Transverse colon (tissue), 3 donors: Measurements from ENCODE around the gene HFM1.

Experiments used
- CTCF ChIP-seq, 5 experiments: fragments of 200-600 bp in 3 of 5; fragments of 450-650 bp in 2 of 5; sonication (generic) in 3 of 5; IDR thresholded peaks; 1 replicate in 2 of 5; 2 replicates in 3 of 5; pipeline ENCODE4 v1.5.1; 2016 to 2017; ENCODE audit warnings: antibody characterized with exemption in 5 of 5, inconsistent platforms in 3 of 5, mild to moderate bottlenecking in 2 of 5, moderate library complexity in 1 of 5
- POLR2A ChIP-seq: fragments of 450-650 bp; IDR thresholded peaks from one replicate; pipeline ENCODE4 v1.6.1; 2016; ENCODE audit warnings: antibody characterized with exemption, mild to moderate bottlenecking, moderate library complexity

GRCh38 chr1:91383456-91383855 is 21.2 kb downstream of the HFM1 start:
- no peak for TF ChIP-seq POLR2A
- TF ChIP-seq CTCF (IDR thresholded peaks at IDR 0.05), result no peak
